ENCODE measurements around the gene RPS6KA2. TPM values are rescaled to one million over a fixed set of nuclear protein-coding genes. Genes with fewer than 3 reads are reported as not detected.

The RPS6KA2 gene
- total and polyA plus RNA-seq, 2 experiments from 2014 or later, result 45.1 to 49.0 TPM

DNA sequence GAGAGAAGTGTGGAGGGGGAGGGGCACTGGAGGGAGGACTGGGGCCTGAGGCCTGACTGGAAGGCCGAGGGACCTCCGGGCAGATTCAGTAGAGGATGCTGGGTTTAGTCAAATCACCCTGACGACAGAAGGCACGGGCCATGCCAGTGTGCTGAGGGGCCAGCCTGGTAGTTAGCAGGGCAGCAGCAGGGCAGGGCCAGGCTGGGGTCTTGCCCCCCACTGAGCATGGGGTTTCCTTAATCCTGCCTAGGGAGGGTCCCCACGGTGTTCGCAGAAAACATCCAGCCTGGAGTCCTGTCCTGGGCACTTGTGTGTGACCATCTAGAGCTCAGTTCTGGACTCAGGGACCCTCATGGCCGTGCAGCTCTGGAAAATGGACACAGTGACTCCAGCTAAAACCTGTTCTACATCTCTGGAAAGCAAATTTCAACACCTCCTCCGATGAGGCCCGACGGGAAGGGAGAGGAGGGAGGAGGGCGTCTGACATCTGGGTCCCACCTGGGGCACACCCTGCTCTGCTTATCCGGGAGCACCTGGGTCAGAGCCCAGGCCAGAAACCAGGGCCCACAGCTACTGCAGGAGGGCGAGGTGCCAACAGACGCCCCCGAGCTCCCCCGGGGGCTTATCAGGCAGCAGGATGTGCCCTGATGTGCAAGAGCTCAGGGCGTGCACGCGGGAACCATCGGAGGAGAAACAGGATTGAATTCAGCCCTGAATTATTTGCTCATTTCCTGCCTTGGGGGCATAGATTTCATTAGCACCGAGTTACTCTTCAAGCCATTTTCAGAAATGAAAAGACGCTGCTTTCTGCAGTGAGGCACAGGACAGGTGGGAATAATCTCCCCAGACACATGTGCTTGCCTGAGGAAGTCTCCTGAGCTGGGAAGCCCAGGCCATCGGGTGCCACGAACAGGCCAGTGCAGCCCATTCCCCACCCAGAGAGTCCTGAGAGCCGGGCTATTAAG is 166.3 kb downstream of the RPS6KA2 start:
- peaks cover 8% of the 10 kb centered on the region for H3F3A ChIP-seq (ENCODE audit: insufficient read depth)
- H4K20me1 ChIP-seq (ENCODE audit: insufficient read depth), result no peaks in the 10 kb centered on the region
- H3K79me2 ChIP-seq (ENCODE audit: insufficient read depth), result no peaks in the 10 kb centered on the region
- no peak overlapping the region for H3K9ac ChIP-seq
- no peaks in the 10 kb centered on the region for H3K9me2 ChIP-seq (ENCODE audit: insufficient read depth)
- peaks cover 7% of the 10 kb centered on the region for H3K4me1 ChIP-seq (ENCODE audit: insufficient read depth)
- H3K4me2 ChIP-seq (ENCODE audit: unreplicated experiment), result no peak overlapping the region
- H3K27me3 ChIP-seq (replicated peaks; ENCODE audit: insufficient read depth), result no peaks in the 10 kb centered on the region
- in situ Hi-C loops (cut with MboI), result no loop called here
- H3K36me3 ChIP-seq (ENCODE audit: low read depth), result peaks cover 8% of the 10 kb centered on the region; the same call in 1 of the 2 replicates
- no peak overlapping the region for H3K4me3 ChIP-seq
- H3K27ac ChIP-seq, result no peak overlapping the region
- no peak for DNase-seq
- no peak overlapping the region for H2AFZ ChIP-seq
- H3K9me3 ChIP-seq (ENCODE audit: low read depth), result no peaks in the 10 kb centered on the region
- WGBS, 2 experiments (ENCODE audit: low coverage in 1 of 2, low lambda C conversion rate in 2 of 2, missing lambda C conversion rate in 2 of 2), result 70 to 71% methylated on average over 22 to 25 of the region's 25 CpGs
- no peak for TF ChIP-seq EZH2phosphoT487 (IDR thresholded peaks at IDR 0.05; ENCODE audit: insufficient read depth, low read depth)
- TF ChIP-seq EZH2 (IDR thresholded peaks at IDR 0.05; ENCODE audit: insufficient read depth, poor library complexity, severe bottlenecking), result no peak

DNA sequence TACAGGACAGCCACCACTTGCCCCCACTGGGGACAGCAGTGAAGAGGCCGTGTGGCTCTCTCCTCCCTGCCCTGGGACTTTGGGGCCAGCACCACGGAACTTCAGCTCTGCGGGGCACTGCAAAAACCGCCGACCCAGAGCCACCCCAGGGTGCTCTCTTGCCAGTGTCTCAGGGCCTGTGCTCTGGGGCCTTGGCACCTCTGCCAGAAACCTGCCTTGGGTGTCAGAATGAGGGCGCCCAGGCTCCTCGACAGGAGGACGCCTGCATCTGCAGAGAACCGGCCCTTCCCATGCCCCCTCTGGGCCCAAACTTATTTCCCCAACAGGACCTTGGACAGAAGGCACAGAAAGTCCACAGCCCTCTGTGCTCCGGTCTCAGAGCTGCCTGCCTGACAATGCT is 167.1 kb downstream of the RPS6KA2 start:
- TF ChIP-seq EZH2 (IDR thresholded peaks at IDR 0.05; ENCODE audit: insufficient read depth, poor library complexity, severe bottlenecking) (no peak), EZH2phosphoT487 (IDR thresholded peaks at IDR 0.05; ENCODE audit: insufficient read depth, low read depth) (no peak)
- no peak overlapping the region for H3K4me3 ChIP-seq
- H3K9ac ChIP-seq, result no peak overlapping the region
- H3K79me2 ChIP-seq (ENCODE audit: insufficient read depth), result no peaks in the 10 kb centered on the region
- no peak overlapping the region for H2AFZ ChIP-seq
- DNase-seq, result no peak
- H4K20me1 ChIP-seq (ENCODE audit: insufficient read depth), result no peaks in the 10 kb centered on the region
- peaks cover 5% of the 10 kb centered on the region; the same call in 1 of the 2 replicates for H3K36me3 ChIP-seq (ENCODE audit: low read depth)
- no peaks in the 10 kb centered on the region for H3K27me3 ChIP-seq (replicated peaks; ENCODE audit: insufficient read depth)
- no peaks in the 10 kb centered on the region for H3K9me3 ChIP-seq (ENCODE audit: low read depth)
- H3F3A ChIP-seq (ENCODE audit: insufficient read depth), result no peaks in the 10 kb centered on the region
- H3K4me1 ChIP-seq (ENCODE audit: insufficient read depth), result no peaks in the 10 kb centered on the region
- no peak overlapping the region for H3K4me2 ChIP-seq (ENCODE audit: unreplicated experiment)
- in situ Hi-C loops (cut with MboI), result no loop called here
- no peaks in the 10 kb centered on the region for H3K9me2 ChIP-seq (ENCODE audit: insufficient read depth)
- WGBS, 2 experiments (ENCODE audit: low coverage in 1 of 2, low lambda C conversion rate in 2 of 2, missing lambda C conversion rate in 2 of 2), result 93 to 95% methylated on average over 10 of the region's 10 CpGs
- H3K27ac ChIP-seq, result no peak overlapping the region

DNA sequence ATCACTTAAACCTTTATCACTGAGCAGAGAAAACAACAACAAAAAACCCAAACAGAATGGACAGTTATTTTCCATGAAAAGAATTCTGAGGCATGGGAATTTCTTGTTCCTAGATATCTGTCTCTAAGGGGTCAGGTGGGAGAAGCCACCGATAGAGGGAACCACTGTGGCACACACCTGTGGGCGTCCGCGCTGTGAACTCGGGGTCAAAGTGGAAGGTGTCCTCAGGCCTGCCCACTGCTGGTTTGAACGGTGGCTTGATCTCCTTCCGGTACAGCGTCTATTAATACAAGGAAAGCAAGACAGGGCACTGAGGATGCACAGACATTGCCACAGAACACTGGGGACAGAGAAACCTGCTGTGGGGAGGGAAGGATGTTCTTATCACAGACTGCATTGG is 167.8 kb downstream of the RPS6KA2 start:
- H3F3A ChIP-seq (ENCODE audit: insufficient read depth), result no peaks in the 10 kb centered on the region
- 91 to 97% methylated on average over 8 of the region's 8 CpGs for WGBS, 2 experiments (ENCODE audit: low coverage in 1 of 2, low lambda C conversion rate in 2 of 2, missing lambda C conversion rate in 2 of 2)
- H2AFZ ChIP-seq, result no peak overlapping the region
- H4K20me1 ChIP-seq (ENCODE audit: insufficient read depth), result no peaks in the 10 kb centered on the region
- no peak overlapping the region for H3K9ac ChIP-seq
- no peak overlapping the region for H3K4me3 ChIP-seq
- H3K4me2 ChIP-seq (ENCODE audit: unreplicated experiment), result no peak overlapping the region
- in situ Hi-C loops (cut with MboI), result no loop called here
- peaks cover 5% of the 10 kb centered on the region; the same call in 1 of the 2 replicates for H3K36me3 ChIP-seq (ENCODE audit: low read depth)
- no peaks in the 10 kb centered on the region for H3K79me2 ChIP-seq (ENCODE audit: insufficient read depth)
- no peak for DNase-seq
- no peak overlapping the region for H3K27ac ChIP-seq
- H3K27me3 ChIP-seq (replicated peaks; ENCODE audit: insufficient read depth), result no peaks in the 10 kb centered on the region
- no peaks in the 10 kb centered on the region for H3K9me2 ChIP-seq (ENCODE audit: insufficient read depth)
- TF ChIP-seq EZH2phosphoT487 (IDR thresholded peaks at IDR 0.05; ENCODE audit: insufficient read depth, low read depth) (no peak), EZH2 (IDR thresholded peaks at IDR 0.05; ENCODE audit: insufficient read depth, poor library complexity, severe bottlenecking) (no peak)
- H3K4me1 ChIP-seq (ENCODE audit: insufficient read depth), result no peaks in the 10 kb centered on the region
- no peaks in the 10 kb centered on the region for H3K9me3 ChIP-seq (ENCODE audit: low read depth)

DNA sequence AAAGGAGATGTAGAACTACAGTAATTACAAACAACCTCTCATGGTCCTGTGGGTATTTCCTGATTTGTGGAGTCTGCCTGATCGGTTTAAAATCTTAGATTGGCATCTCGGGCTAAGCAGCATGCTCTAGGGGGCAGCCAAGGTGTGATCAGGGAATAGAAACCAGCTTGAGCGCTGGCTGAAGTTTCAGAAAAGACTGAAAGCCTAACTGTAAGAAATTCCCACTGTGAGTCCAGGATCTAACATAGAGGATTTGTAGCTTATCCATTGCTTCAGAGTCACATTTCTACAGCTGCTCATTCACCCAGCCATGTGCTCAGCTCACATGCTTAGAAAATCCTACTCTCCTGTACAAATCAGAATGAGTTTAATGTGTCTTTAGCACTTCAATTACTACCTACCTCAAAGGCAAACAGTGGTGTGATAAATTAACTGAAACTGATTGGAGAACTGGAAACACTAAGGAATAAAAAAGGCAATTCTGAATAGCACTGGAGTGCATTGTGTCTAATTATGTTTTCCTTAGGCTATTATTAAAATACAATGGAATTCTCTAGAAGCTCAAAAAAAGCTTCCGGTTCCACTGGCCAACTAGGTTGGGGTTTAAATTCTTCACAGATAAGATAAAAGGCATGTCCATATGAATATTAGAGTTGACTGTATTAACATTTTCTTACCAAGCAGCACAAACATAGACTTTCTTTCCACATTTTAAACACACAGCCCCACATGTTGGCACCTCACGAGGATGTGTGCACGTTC is 170.5 kb downstream of the RPS6KA2 start:
- 86 to 88% methylated on average over 6 of the region's 6 CpGs for WGBS, 2 experiments (ENCODE audit: low coverage in 1 of 2, low lambda C conversion rate in 2 of 2, missing lambda C conversion rate in 2 of 2)
- in situ Hi-C loops (cut with MboI), result no loop called here
- H3K79me2 ChIP-seq (ENCODE audit: insufficient read depth), result no peaks in the 10 kb centered on the region
- no peak overlapping the region for H3K27ac ChIP-seq
- no peaks in the 10 kb centered on the region for H4K20me1 ChIP-seq (ENCODE audit: insufficient read depth)
- H3K4me3 ChIP-seq, result no peak overlapping the region
- H3K9me3 ChIP-seq (ENCODE audit: low read depth), result no peaks in the 10 kb centered on the region
- H3K4me2 ChIP-seq (ENCODE audit: unreplicated experiment), result no peak overlapping the region
- H3K9ac ChIP-seq, result no peak overlapping the region
- H2AFZ ChIP-seq, result no peak overlapping the region
- no peaks in the 10 kb centered on the region for H3K4me1 ChIP-seq (ENCODE audit: insufficient read depth)
- DNase-seq, result no peak
- no peaks in the 10 kb centered on the region for H3K9me2 ChIP-seq (ENCODE audit: insufficient read depth)
- H3K36me3 ChIP-seq (ENCODE audit: low read depth), result peaks cover 5% of the 10 kb centered on the region; the same call in 1 of the 2 replicates
- H3K27me3 ChIP-seq (replicated peaks; ENCODE audit: insufficient read depth), result no peaks in the 10 kb centered on the region
- TF ChIP-seq EZH2 (IDR thresholded peaks at IDR 0.05; ENCODE audit: insufficient read depth, poor library complexity, severe bottlenecking), result no peak
- no peak for TF ChIP-seq EZH2phosphoT487 (IDR thresholded peaks at IDR 0.05; ENCODE audit: insufficient read depth, low read depth)
- peaks cover 3% of the 10 kb centered on the region; the same call in 1 of the 2 replicates for H3F3A ChIP-seq (ENCODE audit: insufficient read depth)

All from GM23248 (cell line).